NCI-H2171 treated with DMSO at 0.1 percent for 48 hours (cell line): ENCODE results near the gene RNF38.
"Not testable (repeated sequence)": the region's sequence is repeated elsewhere in the genome, so short reads cannot be mapped to it uniquely, and the experiment has no call there.

Experiments used
- DNase-seq: peaks from one replicate; lab custom pipeline; 2025; lab: John Stamatoyannopoulos, UW

RNF38 gene

GRCh38 chr9:36332006-36332405 is 68.1 kb downstream of the RNF38 start:
- DNase-seq = no peak

- peak; percentile 33 for DNase-seq
These were observed 71.2 kb downstream of the RNF38 start for GRCh38 chr9:36328798-36329411.

GRCh38 chr9:36325081-36325828 is 74.8 kb downstream of the RNF38 start:
- DNase-seq = no peak

GRCh38 chr9:36323926-36324325 is 76.1 kb downstream of the RNF38 start:
- no peak for DNase-seq

GRCh38 chr9:36322462-36322861 is 77.6 kb downstream of the RNF38 start:
- no peak for DNase-seq

- DNase-seq = not testable (repeated sequence)
These were observed 78.2 kb downstream of the RNF38 start for GRCh38 chr9:36321903-36322302.

GRCh38 chr9:36320466-36320865 is 79.6 kb downstream of the RNF38 start:
- no peak for DNase-seq

GRCh38 chr9:36319806-36320205 is 80.3 kb downstream of the RNF38 start:
- no peak for DNase-seq

- no peak for DNase-seq
These were observed 80.9 kb downstream of the RNF38 start for GRCh38 chr9:36319183-36319582.

- no peak for DNase-seq
These were observed 81.8 kb downstream of the RNF38 start for GRCh38 chr9:36318212-36318802.

- DNase-seq = peak; percentile 2
These were observed 82.3 kb downstream of the RNF38 start for GRCh38 chr9:36317766-36318165.

GRCh38 chr9:36316611-36317317 is 83.3 kb downstream of the RNF38 start:
- no peak for DNase-seq

GRCh38 chr9:36316049-36316448 is 84.0 kb downstream of the RNF38 start:
- no peak for DNase-seq

- no peak for DNase-seq
These were observed 84.8 kb downstream of the RNF38 start for GRCh38 chr9:36315283-36315682.

GRCh38 chr9:36314740-36315139 is 85.3 kb downstream of the RNF38 start:
- no peak for DNase-seq

GRCh38 chr9:36306471-36307306 is 93.4 kb downstream of the RNF38 start:
- peak; percentile 14 for DNase-seq

- not testable (repeated sequence) for DNase-seq
These were observed 95.7 kb downstream of the RNF38 start for GRCh38 chr9:36304366-36304765.

- no peak for DNase-seq
These were observed 98.8 kb downstream of the RNF38 start for GRCh38 chr9:36301227-36301626.

GRCh38 chr9:36298566-36298965 is 101.5 kb downstream of the RNF38 start:
- no peak for DNase-seq

GRCh38 chr9:36297798-36298197 is 102.3 kb downstream of the RNF38 start:
- no peak for DNase-seq

- not testable (repeated sequence) for DNase-seq
These were observed 105.1 kb downstream of the RNF38 start for GRCh38 chr9:36294996-36295395.

- DNase-seq = no peak
These were observed 106.2 kb downstream of the RNF38 start for GRCh38 chr9:36293918-36294317.
